Type B pancreatic cell (in vitro differentiated cells): ENCODE measurements around the gene DDX31. TPM values are rescaled to one million over a fixed set of nuclear protein-coding genes. Genes with fewer than 3 reads are reported as not detected.
A peak's percentile ranks its signal among the peaks of the same experiment; 100 is the strongest.
"Not testable (repeated sequence)": the region's sequence is repeated elsewhere in the genome, so short reads cannot be mapped to it uniquely, and the experiment has no call there.

Experiments
- DNase-seq: peaks from one replicate; pipeline ENCODE4 v3.0.0; 2021; ENCODE audit warnings: mixed read lengths; ENCODE audit not compliant: unreplicated experiment; ENCODE audit errors: extremely low spot score
- H3K27ac Mint-ChIP-seq: 2 replicates; pipeline ENCODE4 v1.8.0; 2021; ENCODE audit warnings: mild to moderate bottlenecking, mixed read lengths
- H3K27me3 Mint-ChIP-seq: 2 replicates; pipeline ENCODE4 v1.8.0; 2021; ENCODE audit warnings: mixed read lengths
- H3K36me3 Mint-ChIP-seq: 2 replicates; pipeline ENCODE4 v1.8.0; 2021; ENCODE audit warnings: mixed read lengths
- H3K4me1 Mint-ChIP-seq: one replicate; pipeline ENCODE4 v1.8.0; 2021; ENCODE audit warnings: mixed read lengths; ENCODE audit not compliant: unreplicated experiment
- H3K4me3 Mint-ChIP-seq: 2 replicates; pipeline ENCODE4 v1.8.0; 2021; ENCODE audit warnings: mild to moderate bottlenecking, mixed read lengths
- H3K9me3 Mint-ChIP-seq: 2 replicates; pipeline ENCODE4 v1.8.0; 2021; ENCODE audit warnings: mixed read lengths
- CTCF ChIP-seq: fragments of 200-600 bp; sonication (generic); conservative IDR thresholded peaks from 2 replicates; pipeline ENCODE4 v1.5.0; 2021; ENCODE audit warnings: antibody characterized with exemption, mild to moderate bottlenecking
- long read RNA-seq: library from polyadenylated mRNA; unstranded; transcript quantifications from one replicate; pipeline ENCODE4 v2.0.0, GENCODE V29; 2020
- total RNA-seq: library from RNA; stranded (reverse); gene quantifications from 2 replicates; pipeline ENCODE4 v1.2.1, GENCODE V29; 2021; ENCODE audit warnings: low replicate concordance

DDX31 gene
- total RNA-seq = 16.0 and 19.6 TPM in 2 replicates
- long read RNA-seq, full-length matches to known transcripts = 38 of 57 reads
- long read RNA-seq, partial matches to known transcripts = 6 of 57 reads
- long read RNA-seq, other reads (novel, unspliced or antisense) = 13 of 57 reads

GRCh38 chr9:132669698-132670456 lies at the start of gene DDX31:
Gene DDX31, minus strand, starts transcription at chr9:132669983. Its CDS starts 49 bp downstream, at chr9:132669934.
- TF ChIP-seq CTCF = peak; percentile 30
- peak within 1 kb of the TSS; percentile 89 for H3K4me3 Mint-ChIP-seq
- H3K4me1 Mint-ChIP-seq = peaks cover 24% of the 10 kb centered on the region
- H3K27ac Mint-ChIP-seq = peak within 1 kb of the TSS; percentile 91
- H3K36me3 Mint-ChIP-seq = peaks cover 19% of the 10 kb centered on the region
- peaks cover 9% of the 10 kb centered on the region for H3K9me3 Mint-ChIP-seq
- DNase-seq = peak; percentile 89
- no peaks in the 10 kb centered on the region for H3K27me3 Mint-ChIP-seq

GRCh38 chr9:132718381-132718928 lies 48.7 kb upstream of the DDX31 start:
- DNase-seq, H3K4me1 Mint-ChIP-seq, H3K27ac Mint-ChIP-seq, H3K9me3 Mint-ChIP-seq, H3K36me3 Mint-ChIP-seq, H3K4me3 Mint-ChIP-seq: not testable (repeated sequence)
- peaks cover 11% of the 10 kb centered on the region for H3K27me3 Mint-ChIP-seq

- DNase-seq = peak; percentile 50
- Mint-ChIP-seq H3K4me3 (no peak overlapping the region), H3K27me3 (peaks cover 11% of the 10 kb centered on the region), H3K9me3 (no peaks in the 10 kb centered on the region), H3K27ac (no peak overlapping the region), H3K36me3 (no peaks in the 10 kb centered on the region), H3K4me1 (no peaks in the 10 kb centered on the region)
- no peak for TF ChIP-seq CTCF
These were observed 47.7 kb upstream of the DDX31 start for GRCh38 chr9:132717326-132717945.

- TF ChIP-seq CTCF = no peak
- Mint-ChIP-seq H3K9me3 (no peaks in the 10 kb centered on the region), H3K27me3 (peaks cover 11% of the 10 kb centered on the region)
These were observed 46.2 kb upstream of the DDX31 start for GRCh38 chr9:132716007-132716406.

GRCh38 chr9:132712753-132713152 lies 43.0 kb upstream of the DDX31 start:
- Mint-ChIP-seq H3K27ac (no peak overlapping the region), H3K4me3 (no peak overlapping the region), H3K27me3 (peaks cover 18% of the 10 kb centered on the region), H3K36me3 (no peaks in the 10 kb centered on the region), H3K9me3 (no peaks in the 10 kb centered on the region), H3K4me1 (no peaks in the 10 kb centered on the region)
- no peak for TF ChIP-seq CTCF
- no peak for DNase-seq

More at GRCh38 chr9:132716007-132716406, 46.2 kb upstream of the DDX31 start:
- Mint-ChIP-seq H3K36me3 (no peaks in the 10 kb centered on the region), H3K4me3 (no peak overlapping the region), H3K27ac (no peak overlapping the region), H3K4me1 (no peaks in the 10 kb centered on the region)
- DNase-seq = no peak

GRCh38 chr9:132711846-132712245 lies 42.1 kb upstream of the DDX31 start:
- no peaks in the 10 kb centered on the region for H3K4me1 Mint-ChIP-seq
- H3K36me3 Mint-ChIP-seq = no peaks in the 10 kb centered on the region
- no peak overlapping the region for H3K4me3 Mint-ChIP-seq
- no peak for TF ChIP-seq CTCF
- peaks cover 14% of the 10 kb centered on the region for H3K27me3 Mint-ChIP-seq
- no peaks in the 10 kb centered on the region for H3K9me3 Mint-ChIP-seq
- peak; percentile 25 for DNase-seq
- no peak overlapping the region for H3K27ac Mint-ChIP-seq

- H3K9me3 Mint-ChIP-seq, H3K4me3 Mint-ChIP-seq, H3K27ac Mint-ChIP-seq, H3K4me1 Mint-ChIP-seq, H3K36me3 Mint-ChIP-seq: not testable (repeated sequence)
- DNase-seq = peak; percentile 11
- H3K27me3 Mint-ChIP-seq = peaks cover 19% of the 10 kb centered on the region
These were observed 41.4 kb upstream of the DDX31 start for GRCh38 chr9:132711152-132711551.
